Colonic mucosa (tissue), 4 donors: ENCODE data around the gene CRYBG1. TPM values are rescaled to one million over a fixed set of nuclear protein-coding genes. Genes with fewer than 3 reads are reported as not detected.
"Not testable (repeated sequence)": the region's sequence is repeated elsewhere in the genome, so short reads cannot be mapped to it uniquely, and the experiment has no call there.

Experiments used
- DNase-seq: peaks from one replicate; pipeline ENCODE4 v3.0.0-alpha.2; 2020
- H3K27ac ChIP-seq: fragments of 200-600 bp; one replicate; pipeline ENCODE4 v1.8.0; 2021
- H3K27me3 ChIP-seq: fragments of 200-600 bp; one replicate; pipeline ENCODE4 v1.8.0; 2021
- H3K36me3 ChIP-seq: fragments of 200-600 bp; one replicate; pipeline ENCODE4 v1.8.0; 2021
- H3K4me1 ChIP-seq: fragments of 200-600 bp; one replicate; pipeline ENCODE4 v1.8.0; 2021; ENCODE audit warnings: mild to moderate bottlenecking
- H3K4me3 ChIP-seq: fragments of 200-600 bp; one replicate; pipeline ENCODE4 v1.8.0; 2021
- H3K9ac ChIP-seq, 2 donors: one replicate each; pipeline ENCODE4 v1.7.0; 2013; ENCODE audit warnings: control low read depth in 2 of 2, low read depth in 2 of 2, low read length in 2 of 2
- H3K9me3 ChIP-seq: fragments of 200-600 bp; one replicate; pipeline ENCODE4 v1.8.0; 2021
- intact Hi-C: fragments of 100-400 bp; cut with DNase I; formaldehyde crosslinking; loops from one replicate; pipeline ENCODE4 v1.14.1; 2022
- total RNA-seq, 2 donors: library from RNA; stranded (reverse); fragmentation: NEBNext Ultra II Directional in 1 of 2; extraction: Animal tissue kit (Norgen Biotek cat#: 25700) in 1 of 2; gene quantifications; one replicate each; pipeline ENCODE4 v1.2.1, GENCODE V29; 2021
- TF ChIP-seq, protein P1 (sequence below): fragments of 200-600 bp; IDR thresholded peaks from one replicate; pipeline ENCODE4 v1.8.0; 2022; ENCODE audit warnings: antibody characterized with exemption, mild to moderate bottlenecking
- donor health status: healthy.
- donor health status: DM: no; HTN: no; CAD: no.
- donor health status: DM: no; HTN: no; CAD: no.

The CRYBG1 gene
- total RNA-seq, 2 donors from 2014 or later: 80.5 to 102 TPM

DNA sequence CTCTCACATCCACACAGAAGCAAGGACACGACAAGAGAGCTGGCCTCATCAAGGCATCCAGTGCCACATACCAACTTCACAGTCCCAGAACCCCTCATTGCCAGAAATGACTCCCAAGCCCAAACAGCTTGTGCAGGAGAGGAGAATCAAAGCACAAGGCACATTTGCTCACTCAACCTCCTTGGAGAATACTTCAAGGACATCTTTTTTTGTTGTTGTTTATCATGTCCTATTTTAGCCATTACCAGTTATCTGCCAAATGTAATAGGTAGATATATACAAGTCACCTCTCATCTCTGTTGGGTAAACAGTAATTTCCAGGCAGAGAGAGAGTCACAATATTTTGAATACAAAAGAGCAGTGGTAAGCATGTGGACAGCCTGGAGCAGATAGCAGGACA is 221.0 kb downstream of the CRYBG1 start:
- Histone ChIP-seq H3K27ac (no peak overlapping the region), H3K9me3 (no peaks in the 10 kb centered on the region), H3K4me3 (no peak overlapping the region), H3K9ac (no peak overlapping the region), H3K36me3 (no peaks in the 10 kb centered on the region), H3K4me1 (no peaks in the 10 kb centered on the region), H3K27me3 (no peaks in the 10 kb centered on the region)
- intact Hi-C loops: no loop called here
- no peak for DNase-seq
- TF ChIP-seq, protein P1, sequence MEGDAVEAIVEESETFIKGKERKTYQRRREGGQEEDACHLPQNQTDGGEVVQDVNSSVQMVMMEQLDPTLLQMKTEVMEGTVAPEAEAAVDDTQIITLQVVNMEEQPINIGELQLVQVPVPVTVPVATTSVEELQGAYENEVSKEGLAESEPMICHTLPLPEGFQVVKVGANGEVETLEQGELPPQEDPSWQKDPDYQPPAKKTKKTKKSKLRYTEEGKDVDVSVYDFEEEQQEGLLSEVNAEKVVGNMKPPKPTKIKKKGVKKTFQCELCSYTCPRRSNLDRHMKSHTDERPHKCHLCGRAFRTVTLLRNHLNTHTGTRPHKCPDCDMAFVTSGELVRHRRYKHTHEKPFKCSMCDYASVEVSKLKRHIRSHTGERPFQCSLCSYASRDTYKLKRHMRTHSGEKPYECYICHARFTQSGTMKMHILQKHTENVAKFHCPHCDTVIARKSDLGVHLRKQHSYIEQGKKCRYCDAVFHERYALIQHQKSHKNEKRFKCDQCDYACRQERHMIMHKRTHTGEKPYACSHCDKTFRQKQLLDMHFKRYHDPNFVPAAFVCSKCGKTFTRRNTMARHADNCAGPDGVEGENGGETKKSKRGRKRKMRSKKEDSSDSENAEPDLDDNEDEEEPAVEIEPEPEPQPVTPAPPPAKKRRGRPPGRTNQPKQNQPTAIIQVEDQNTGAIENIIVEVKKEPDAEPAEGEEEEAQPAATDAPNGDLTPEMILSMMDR: no peak

DNA sequence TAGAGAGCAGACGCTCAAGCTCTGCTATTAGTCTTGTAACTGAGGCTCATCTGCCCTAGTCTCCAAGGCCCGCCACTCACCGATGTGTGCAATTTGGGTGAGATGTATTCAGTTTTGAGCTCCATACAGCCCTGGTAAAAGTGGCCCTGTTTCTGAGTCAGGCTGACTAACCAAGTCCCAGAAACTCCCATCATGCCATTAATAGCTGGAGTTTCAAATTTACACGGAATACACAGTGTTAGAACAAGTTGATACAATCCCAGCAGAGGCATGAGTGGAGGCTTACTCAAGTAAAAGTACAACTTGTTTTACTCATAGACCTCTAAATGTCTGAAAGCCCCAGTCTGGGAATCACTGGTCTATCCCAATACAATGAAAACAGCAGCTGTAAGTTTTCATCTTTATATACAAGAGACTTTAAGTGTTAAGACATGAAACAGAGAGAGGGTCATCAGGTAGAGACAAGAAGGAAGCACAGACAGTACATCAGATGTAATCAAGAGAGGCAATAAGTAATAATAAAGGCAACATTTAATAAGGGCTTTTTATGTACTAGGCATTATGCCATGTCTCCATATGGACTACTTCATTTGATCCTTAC is 226.4 kb downstream of the CRYBG1 start:
- intact Hi-C loops: no loop called here
- Histone ChIP-seq H3K36me3 (no peaks in the 10 kb centered on the region), H3K4me3 (no peak overlapping the region), H3K9me3 (no peaks in the 10 kb centered on the region), H3K9ac (no peak overlapping the region), H3K4me1 (no peaks in the 10 kb centered on the region), H3K27ac (no peak overlapping the region), H3K27me3 (no peaks in the 10 kb centered on the region)
- TF ChIP-seq, protein P1: no peak
- DNase-seq: no peak

DNA sequence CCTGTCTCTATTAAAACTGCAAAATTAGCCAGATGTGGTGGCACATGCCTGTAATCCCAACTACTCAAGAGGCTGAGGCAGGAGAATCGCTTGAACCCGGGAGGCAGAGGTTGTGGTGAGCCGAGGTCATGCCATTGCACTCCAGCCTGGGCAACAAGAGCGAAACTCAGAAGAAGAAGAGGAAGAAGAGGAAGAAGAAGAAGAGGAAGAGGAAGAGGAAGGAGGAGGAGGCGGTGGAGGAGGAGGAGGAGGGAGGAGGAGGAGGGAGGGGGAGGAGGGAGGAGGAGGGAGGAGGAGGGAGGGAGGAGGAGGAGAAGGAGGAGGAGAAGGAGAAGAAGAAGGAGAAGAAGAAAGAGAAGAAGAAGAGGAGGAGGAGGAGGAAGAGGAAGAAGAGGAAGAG is 228.4 kb downstream of the CRYBG1 start:
- H3K4me3 ChIP-seq, H3K27me3 ChIP-seq, H3K36me3 ChIP-seq, DNase-seq, H3K27ac ChIP-seq, H3K9me3 ChIP-seq, intact Hi-C loops, H3K4me1 ChIP-seq, H3K9ac ChIP-seq: not testable (repeated sequence)

DNA sequence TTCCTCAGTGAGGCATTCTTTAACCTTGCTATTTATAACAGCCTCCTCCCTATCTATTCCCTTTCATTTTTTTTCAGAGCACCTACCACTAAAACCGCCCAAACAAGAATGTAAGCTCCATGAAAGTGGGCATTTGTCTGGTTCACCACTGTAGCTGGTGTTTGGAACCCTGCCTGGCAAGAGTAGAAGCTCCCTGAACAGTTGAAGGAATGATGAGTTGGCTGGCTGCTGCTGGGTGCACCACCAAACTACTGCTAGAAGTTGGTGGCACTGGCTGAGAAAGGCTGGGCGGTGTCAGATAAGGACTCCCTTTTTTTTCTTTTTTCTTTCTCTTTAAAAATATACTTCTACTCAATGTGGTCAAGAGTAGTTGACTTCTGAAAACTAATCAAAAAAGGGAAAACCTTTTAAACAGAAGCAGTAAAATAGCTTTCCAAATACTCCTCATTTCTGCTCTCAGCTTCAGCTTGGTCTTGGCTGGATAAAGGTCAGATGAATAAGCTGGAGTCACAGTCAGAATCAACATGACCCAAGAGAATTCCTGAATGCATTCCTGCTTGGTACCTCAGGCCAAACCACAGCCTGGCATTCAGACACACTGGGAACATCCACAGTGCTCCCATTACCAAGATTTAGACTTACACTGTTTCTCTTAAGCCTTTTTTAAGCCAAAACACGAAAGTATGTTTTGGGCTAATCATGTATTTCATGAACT is 230.8 kb downstream of the CRYBG1 start:
- DNase-seq: no peak
- Histone ChIP-seq H3K36me3 (no peaks in the 10 kb centered on the region), H3K9me3 (no peaks in the 10 kb centered on the region), H3K27me3 (no peaks in the 10 kb centered on the region), H3K4me3 (no peak overlapping the region), H3K9ac (no peak overlapping the region), H3K27ac (no peak overlapping the region), H3K4me1 (no peaks in the 10 kb centered on the region)
- TF ChIP-seq, protein P1: no peak
- intact Hi-C loops: no loop called here

DNA sequence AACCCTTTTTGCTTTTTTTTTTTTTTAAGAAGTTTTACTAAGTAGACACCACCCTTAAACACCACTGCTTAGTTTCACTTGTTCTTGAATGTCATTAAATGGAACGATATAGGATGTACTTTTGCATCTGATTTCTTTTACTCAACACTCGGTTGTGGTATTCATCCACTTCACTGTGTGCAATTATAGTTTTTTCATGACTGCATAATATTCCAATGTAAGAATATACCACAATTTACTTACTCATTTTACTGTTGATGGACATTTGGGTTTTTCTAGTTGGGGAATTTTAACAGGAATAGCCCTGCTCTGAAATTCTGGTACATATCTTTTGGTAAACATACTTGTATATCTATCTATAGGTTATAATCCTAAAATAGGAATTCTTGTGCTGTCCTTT is 238.9 kb downstream of the CRYBG1 start:
- Histone ChIP-seq H3K9me3 (no peaks in the 10 kb centered on the region), H3K36me3 (no peaks in the 10 kb centered on the region), H3K4me3 (no peak overlapping the region), H3K27me3 (no peaks in the 10 kb centered on the region), H3K27ac (no peak overlapping the region), H3K4me1 (no peaks in the 10 kb centered on the region), H3K9ac (no peak overlapping the region)
- intact Hi-C loops: no loop called here
- no peak for DNase-seq
- TF ChIP-seq, protein P1: no peak

DNA sequence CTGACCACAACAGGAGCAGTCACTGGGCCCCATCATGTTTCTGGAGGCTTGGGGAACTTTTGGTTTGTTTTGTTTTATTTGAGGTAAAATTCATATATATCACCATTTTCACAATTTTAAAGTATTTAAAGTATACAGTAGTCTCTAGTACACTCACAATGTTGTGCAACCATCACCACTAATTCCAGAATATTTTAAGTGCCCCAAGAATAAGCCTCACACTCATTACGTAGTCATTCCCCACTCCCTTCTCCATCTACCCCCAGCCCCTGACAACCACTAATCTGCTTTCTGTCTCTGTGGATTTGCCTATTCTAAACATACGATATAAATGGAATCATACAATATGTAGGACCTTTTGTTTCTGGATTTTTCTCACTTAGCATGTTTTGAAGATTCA is 239.8 kb downstream of the CRYBG1 start:
- Histone ChIP-seq H3K9ac (no peak overlapping the region), H3K27ac (no peak overlapping the region), H3K36me3 (no peaks in the 10 kb centered on the region), H3K27me3 (no peaks in the 10 kb centered on the region), H3K4me1 (no peaks in the 10 kb centered on the region), H3K4me3 (no peak overlapping the region), H3K9me3 (no peaks in the 10 kb centered on the region)
- TF ChIP-seq, protein P1: no peak
- DNase-seq: no peak
- intact Hi-C loops: no loop called here
